Fibroblast of skin of right biceps (primary cell): Measurements from ENCODE around the gene GRK4.
"Not testable (repeated sequence)": the region's sequence is repeated elsewhere in the genome, so short reads cannot be mapped to it uniquely, and the experiment has no call there.

ENCODE experiments used
- DNase-seq: peaks from one replicate; pipeline ENCODE4 v3.0.0-alpha.2; 2013

GRK4 gene

GRCh38 chr4:2931512-2932301 is 31.7 kb upstream of the GRK4 start:
- no peak for DNase-seq

- DNase-seq = no peak
These were observed 30.9 kb upstream of the GRK4 start for GRCh38 chr4:2932321-2932950.

- DNase-seq = no peak
These were observed 30.3 kb upstream of the GRK4 start for GRCh38 chr4:2932951-2933565.

- no peak for DNase-seq
These were observed 29.8 kb upstream of the GRK4 start for GRCh38 chr4:2933566-2934076.

GRCh38 chr4:2934077-2934812 is 29.1 kb upstream of the GRK4 start:
- peak; percentile 26 for DNase-seq

GRCh38 chr4:2934813-2935761 is 28.3 kb upstream of the GRK4 start:
- peak; percentile 87 for DNase-seq

- no peak for DNase-seq
These were observed 27.3 kb upstream of the GRK4 start for GRCh38 chr4:2935762-2936743.

- peak; percentile 67 for DNase-seq
These were observed 26.6 kb upstream of the GRK4 start for GRCh38 chr4:2936773-2937145.

- DNase-seq = no peak
These were observed 26.1 kb upstream of the GRK4 start for GRCh38 chr4:2937146-2937857.

GRCh38 chr4:2937986-2938385 is 25.4 kb upstream of the GRK4 start:
- DNase-seq = no peak

GRCh38 chr4:2938411-2938810 is 25.0 kb upstream of the GRK4 start:
- DNase-seq = not testable (repeated sequence)

GRCh38 chr4:2938906-2939305 is 24.5 kb upstream of the GRK4 start:
- no peak for DNase-seq

- DNase-seq = no peak
These were observed 23.8 kb upstream of the GRK4 start for GRCh38 chr4:2939383-2940243.

GRCh38 chr4:2940267-2941137 is 22.9 kb upstream of the GRK4 start:
- DNase-seq = no peak

- DNase-seq = no peak
These were observed 22.0 kb upstream of the GRK4 start for GRCh38 chr4:2941138-2942036.

- no peak for DNase-seq
These were observed 21.3 kb upstream of the GRK4 start for GRCh38 chr4:2942037-2942531.
